ENCODE measurements around the gene TBC1D2B. TPM values are rescaled to one million over a fixed set of nuclear protein-coding genes. Genes with fewer than 3 reads are reported as not detected.

The TBC1D2B gene
- total and polyA plus RNA-seq, 2 of the 4 experiments (the other 2 are of a cell fraction) = 17.7 to 28.3 TPM

DNA sequence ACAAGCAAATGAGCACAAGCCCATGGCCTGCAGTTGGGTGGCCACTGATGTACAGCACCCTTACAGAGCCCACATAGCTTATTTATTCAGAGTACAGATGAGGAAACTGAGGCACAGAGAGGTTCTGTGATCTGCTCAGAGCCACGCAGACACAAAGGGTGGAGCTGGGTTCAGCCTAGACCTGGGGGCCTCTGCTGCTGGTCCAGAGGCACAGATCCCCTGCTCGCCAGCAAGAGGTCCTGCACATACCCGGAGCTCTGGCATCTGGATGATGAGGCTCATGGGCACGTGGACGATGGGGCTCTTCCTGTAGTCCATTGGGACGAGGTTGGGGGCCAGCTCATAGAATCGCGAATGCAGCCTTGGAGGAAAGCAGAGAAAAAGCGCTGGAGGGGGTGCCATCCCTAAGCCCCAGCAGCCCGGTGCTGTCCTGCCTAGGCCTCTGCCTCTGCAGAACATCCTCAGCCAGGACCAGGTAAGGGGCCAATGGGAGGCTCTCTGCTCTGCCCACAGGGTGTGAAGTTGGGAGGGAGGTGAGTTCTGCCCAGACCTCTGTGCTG lies 33.5 kb upstream of the TBC1D2B start:
- ATAC-seq (ENCODE audit: low read depth) (no peak), DNase-seq (no peak)
- Histone ChIP-seq H3K18ac (ENCODE audit: low read depth, low read length) (no peak overlapping the region), H3K4me2 (ENCODE audit: low read depth, low read length) (no peak overlapping the region), H3K9me1 (ENCODE audit: insufficient read depth, low read length) (no peaks in the 10 kb centered on the region), H3K79me1 (ENCODE audit: low read depth in 1 of 2, low read length in 2 of 2) (no peaks in the 10 kb centered on the region), H3K23ac (ENCODE audit: low read depth, low read length) (no peak overlapping the region), H2AFZ (replicated peaks; ENCODE audit: low read length, poor library complexity) (no peak overlapping the region), H3K9ac (ENCODE audit: low read depth, low read length) (no peak overlapping the region), H4K8ac (ENCODE audit: low read depth in 2 of 2, low read length in 2 of 2) (no peak overlapping the region), H2AK5ac (ENCODE audit: low read depth, low read length) (no peak overlapping the region), H2BK15ac (ENCODE audit: low read depth, low read length) (no peak overlapping the region), H4K91ac (ENCODE audit: insufficient read depth, low read depth, low read length) (no peak overlapping the region), H3K9me3 (ENCODE audit: control insufficient read depth, insufficient read depth, low read length) (no peaks in the 10 kb centered on the region), H2BK5ac (ENCODE audit: low read depth, low read length, poor library complexity, severe bottlenecking) (no peak overlapping the region), H2AK9ac (replicated peaks; ENCODE audit: low read depth, low read length, poor library complexity) (no peak overlapping the region), H3K4me1 (ENCODE audit: control insufficient read depth, insufficient read depth, low read length) (peaks cover 2% of the 10 kb centered on the region; the same call in 1 of the 2 replicates), H4K20me1 (ENCODE audit: insufficient read depth, low read length) (peaks cover 11% of the 10 kb centered on the region; the same call in 1 of the 2 replicates), H2BK120ac (ENCODE audit: low read depth, low read length) (no peak overlapping the region), H3K4me3 (ENCODE audit: insufficient read depth, low read depth, low read length) (no peak overlapping the region), H3K36me3 (ENCODE audit: control insufficient read depth, insufficient read depth, low read length) (no peaks in the 10 kb centered on the region), H3K56ac (ENCODE audit: extremely low read depth, insufficient read depth, low read length) (no peak overlapping the region), H3K14ac (replicated peaks; ENCODE audit: low read depth, low read length) (no peak overlapping the region), H2BK20ac (ENCODE audit: low read depth, low read length) (no peak overlapping the region), H4K5ac (ENCODE audit: low read depth, low read length) (no peak overlapping the region), H3K27me3 (ENCODE audit: control insufficient read depth, insufficient read depth, low read length) (no peaks in the 10 kb centered on the region; the same call in 1 of the 2 replicates), H3K4ac (ENCODE audit: low read depth, low read length) (no peak overlapping the region), H3K27ac (ENCODE audit: insufficient read depth, low read length) (no peak overlapping the region)
- in situ Hi-C loops (cut with MboI; ENCODE audit: low sequenced_read_pairs) = loop anchor here (10.0 kb wide), 2 partner anchors 124 to 314 kb away; partner anchors contain the start of gene ACSBG1
- ChIA-PET POLR2A (ENCODE audit: unreplicated experiment) (no interaction called here), CTCF (interaction anchor here (1.2 to 1.7 kb wide), 4 partner anchors 129 to 188 kb away, joined by 3 to 7 read pairs (median 6); partner anchors contain the start of gene SKIC8)
- no peak for TF ChIP-seq RCOR1 (IDR thresholded peaks at IDR 0.05; ENCODE audit: insufficient replicate concordance, low read length)
- no peak for TF ChIP-seq MAZ (IDR thresholded peaks at IDR 0.05; ENCODE audit: borderline replicate concordance, low read depth, low read length)
- no peak for TF ChIP-seq RAD21 (IDR thresholded peaks at IDR 0.05; ENCODE audit: low read length)
- TF ChIP-seq SMC3 (IDR thresholded peaks at IDR 0.05; ENCODE audit: low read depth, low read length) = no peak
- TF ChIP-seq FOS (IDR thresholded peaks at IDR 0.05; ENCODE audit: low read depth, low read length) = no peak
- no peak for TF ChIP-seq RFX5 (IDR thresholded peaks at IDR 0.05; ENCODE audit: low read depth, low read length)
- TF ChIP-seq BHLHE40 (IDR thresholded peaks at IDR 0.05; ENCODE audit: low read depth, low read length) = no peak
- TF ChIP-seq, protein P1, sequence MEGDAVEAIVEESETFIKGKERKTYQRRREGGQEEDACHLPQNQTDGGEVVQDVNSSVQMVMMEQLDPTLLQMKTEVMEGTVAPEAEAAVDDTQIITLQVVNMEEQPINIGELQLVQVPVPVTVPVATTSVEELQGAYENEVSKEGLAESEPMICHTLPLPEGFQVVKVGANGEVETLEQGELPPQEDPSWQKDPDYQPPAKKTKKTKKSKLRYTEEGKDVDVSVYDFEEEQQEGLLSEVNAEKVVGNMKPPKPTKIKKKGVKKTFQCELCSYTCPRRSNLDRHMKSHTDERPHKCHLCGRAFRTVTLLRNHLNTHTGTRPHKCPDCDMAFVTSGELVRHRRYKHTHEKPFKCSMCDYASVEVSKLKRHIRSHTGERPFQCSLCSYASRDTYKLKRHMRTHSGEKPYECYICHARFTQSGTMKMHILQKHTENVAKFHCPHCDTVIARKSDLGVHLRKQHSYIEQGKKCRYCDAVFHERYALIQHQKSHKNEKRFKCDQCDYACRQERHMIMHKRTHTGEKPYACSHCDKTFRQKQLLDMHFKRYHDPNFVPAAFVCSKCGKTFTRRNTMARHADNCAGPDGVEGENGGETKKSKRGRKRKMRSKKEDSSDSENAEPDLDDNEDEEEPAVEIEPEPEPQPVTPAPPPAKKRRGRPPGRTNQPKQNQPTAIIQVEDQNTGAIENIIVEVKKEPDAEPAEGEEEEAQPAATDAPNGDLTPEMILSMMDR (conservative IDR thresholded peaks at IDR 0.05; ENCODE audit: low read depth, low read length) = no peak
- TF ChIP-seq CEBPB (IDR thresholded peaks at IDR 0.05; ENCODE audit: low read depth, low read length) = no peak
- TF ChIP-seq CHD1 (IDR thresholded peaks at IDR 0.05; ENCODE audit: low read depth, low read length) = no peak
- TF ChIP-seq, protein P2, sequence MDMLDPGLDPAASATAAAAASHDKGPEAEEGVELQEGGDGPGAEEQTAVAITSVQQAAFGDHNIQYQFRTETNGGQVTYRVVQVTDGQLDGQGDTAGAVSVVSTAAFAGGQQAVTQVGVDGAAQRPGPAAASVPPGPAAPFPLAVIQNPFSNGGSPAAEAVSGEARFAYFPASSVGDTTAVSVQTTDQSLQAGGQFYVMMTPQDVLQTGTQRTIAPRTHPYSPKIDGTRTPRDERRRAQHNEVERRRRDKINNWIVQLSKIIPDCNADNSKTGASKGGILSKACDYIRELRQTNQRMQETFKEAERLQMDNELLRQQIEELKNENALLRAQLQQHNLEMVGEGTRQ (IDR thresholded peaks at IDR 0.05; ENCODE audit: low read depth, low read length) = no peak
- TF ChIP-seq MAFK (IDR thresholded peaks at IDR 0.05; ENCODE audit: low read depth, low read length) = no peak
- dilution Hi-C loops (cut with HindIII; ENCODE audit: low sequenced_read_pairs, unreplicated experiment) = no loop called here
- BruUV-seq (replicated peaks) = no TSS peak
- intact Hi-C loops (cut with micrococcal nuclease) = no loop called here
- no CpG with 5 or more reads among the region's 10 CpGs for WGBS, 2 experiments (ENCODE audit: extremely low coverage in 2 of 2, insufficient read length in 1 of 2)

Measured in IMR-90 (cell line).